ENCODE results near the gene MGRN1.

- TF ChIP-seq CTCF (IDR thresholded peaks at IDR 0.05) = no peak
- no peak for TF ChIP-seq POLR2A (IDR thresholded peaks at IDR 0.05)
- TF ChIP-seq EP300 (IDR thresholded peaks at IDR 0.05) = no peak
These were observed 72.5 kb downstream of the MGRN1 start for GRCh38 chr16:4696905-4697847.

Measured in ovary (tissue), 3 donors.